B cell (primary cell): ENCODE results near the gene SDHAF2. TPM values are rescaled to one million over a fixed set of nuclear protein-coding genes. Genes with fewer than 3 reads are reported as not detected.
A peak's percentile ranks its signal among the peaks of the same experiment; 100 is the strongest.
"Not testable (repeated sequence)": the region's sequence is repeated elsewhere in the genome, so short reads cannot be mapped to it uniquely, and the experiment has no call there.

ENCODE experiments used
- ATAC-seq: fragments of 200-7000 bp; cut with Tn5 transposase; one replicate; pipeline ENCODE4 v1.10.0; 2021; ENCODE audit warnings: low read depth, mild to moderate bottlenecking, moderate number of reproducible peaks, moderate library complexity
- CTCF ChIA-PET: fragments of 350-600 bp; sonication (Branson Sonifier 250); formaldehyde crosslinking; loops from one replicate; lab custom pipeline; 2021; ENCODE audit warnings: antibody characterized with exemption, inconsistent platforms; lab: Charles Lee
- POLR2A ChIA-PET: fragments of 350-600 bp; sonication (Branson Sonifier 250); formaldehyde crosslinking; loops from one replicate; lab custom pipeline; 2021; ENCODE audit warnings: antibody characterized with exemption; lab: Charles Lee
- DNase-seq: peaks from one replicate; pipeline ENCODE4 v3.0.0; 2013
- H2AFZ ChIP-seq: 2 replicates; pipeline ENCODE4 v1.6.1; 2012; ENCODE audit warnings: mild to moderate bottlenecking, low read depth, low read length; ENCODE audit not compliant: insufficient read depth, poor library complexity, severe bottlenecking
- H3K27ac ChIP-seq, 2 donors: 1 replicate in 1 of 2; 2 replicates in 1 of 2; pipeline ENCODE4 v1.5.1; 2012 to 2013; ENCODE audit warnings: low read length in 2 of 2, mild to moderate bottlenecking in 2 of 2, moderate library complexity in 1 of 2
- H3K27me3 ChIP-seq, 4 experiments: fragments of 200-600 bp in 1 of 4; sonication (generic) in 1 of 4; replicated peaks in 1 of 4; 1 replicate in 2 of 4; 2 replicates in 2 of 4; pipeline versions ENCODE4 v1.6.1 to v1.7.0; 2013 to 2016; ENCODE audit warnings: low read length in 3 of 4, mild to moderate bottlenecking in 2 of 4, mixed read lengths in 1 of 4, moderate library complexity in 1 of 4; ENCODE audit not compliant: insufficient read depth in 4 of 4, control insufficient read depth in 3 of 4; ENCODE audit errors: control extremely low read depth in 1 of 4
- H3K36me3 ChIP-seq, 2 experiments: replicated peaks in 1 of 2; 1 replicate in 1 of 2; 2 replicates in 1 of 2; pipeline versions ENCODE4 v1.6.1 to v1.7.1; 2013; ENCODE audit warnings: low read length in 1 of 2; ENCODE audit not compliant: insufficient read depth in 2 of 2, control insufficient read depth in 1 of 2; ENCODE audit errors: control extremely low read depth in 1 of 2, extremely low read depth in 1 of 2
- H3K4me1 ChIP-seq, 2 donors: fragments of 200-600 bp in 1 of 2; sonication (generic) in 1 of 2; 1 replicate in 1 of 2; 2 replicates in 1 of 2; pipeline versions ENCODE4 v1.5.1 to v1.6.1; 2013 to 2017; ENCODE audit warnings: low read length in 2 of 2; ENCODE audit not compliant: control insufficient read depth in 2 of 2, insufficient read depth in 2 of 2
- H3K4me2 ChIP-seq: replicated peaks from 2 replicates; pipeline ENCODE3; 2012; ENCODE audit warnings: mild to moderate bottlenecking, low read depth, low read length; ENCODE audit not compliant: poor library complexity, severe bottlenecking
- H3K4me3 ChIP-seq, 5 experiments: fragments of 200-600 bp in 1 of 5; sonication (generic) in 1 of 5; 1 replicate in 3 of 5; 2 replicates in 2 of 5; pipeline versions ENCODE4 v1.5.1 to v1.7.0; 2011 to 2016; ENCODE audit warnings: low read length in 4 of 5, mild to moderate bottlenecking in 4 of 5, low read depth in 2 of 5, control low read depth in 1 of 5, moderate library complexity in 1 of 5; ENCODE audit not compliant: insufficient read depth in 1 of 5; ENCODE audit errors: control extremely low read depth in 1 of 5, extremely low read depth in 1 of 5
- H3K79me2 ChIP-seq: fragments of 200-600 bp; sonication (generic); one replicate; pipeline ENCODE4 v1.6.0; 2016; ENCODE audit warnings: low read length; ENCODE audit not compliant: control insufficient read depth, insufficient read depth
- H3K9ac ChIP-seq: fragments of 200-600 bp; sonication (generic); 2 replicates; pipeline ENCODE4 v1.6.1; 2017; ENCODE audit warnings: mild to moderate bottlenecking, low read length, moderate library complexity
- H3K9me3 ChIP-seq, 3 donors: one replicate each; pipeline versions ENCODE4 v1.6.1 to v1.7.1; 2013; ENCODE audit warnings: low read length in 2 of 3; ENCODE audit not compliant: control insufficient read depth in 2 of 3, insufficient read depth in 1 of 3; ENCODE audit errors: control extremely low read depth in 1 of 3
- H4K20me1 ChIP-seq: 2 replicates; pipeline ENCODE4 v1.6.0; 2012; ENCODE audit warnings: mild to moderate bottlenecking, low read length; ENCODE audit not compliant: insufficient read depth, control insufficient read depth, poor library complexity, severe bottlenecking
- H3K27ac Mint-ChIP-seq: one replicate; pipeline ENCODE4 v1.8.0; 2021; ENCODE audit warnings: mixed read lengths
- H3K27me3 Mint-ChIP-seq: one replicate; pipeline ENCODE4 v1.8.0; 2021; ENCODE audit warnings: mixed read lengths
- H3K4me1 Mint-ChIP-seq: one replicate; pipeline ENCODE4 v1.8.0; 2021; ENCODE audit warnings: mixed read lengths
- H3K4me3 Mint-ChIP-seq: one replicate; pipeline ENCODE4 v1.8.0; 2021; ENCODE audit warnings: mixed read lengths
- H3K9me3 Mint-ChIP-seq: one replicate; pipeline ENCODE4 v1.8.0; 2022; ENCODE audit warnings: mixed read lengths; ENCODE audit not compliant: insufficient read depth
- EZH2 ChIP-seq: IDR thresholded peaks from 2 replicates; pipeline ENCODE4 v1.6.1; 2012; ENCODE audit warnings: borderline replicate concordance, low read depth, mild to moderate bottlenecking, moderate library complexity, low read length; ENCODE audit not compliant: insufficient read depth, poor library complexity, severe bottlenecking
- WGBS: methylation state at CpG from one replicate; pipeline ENCODE4 v1.1.5; 2013; ENCODE audit warnings: missing lambda C conversion rate; ENCODE audit not compliant: insufficient coverage; 5-methylcytosine and 5-hydroxymethylcytosine counted together
- intact Hi-C: fragments of 100-400 bp; cut with micrococcal nuclease; formaldehyde crosslinking; loops from one replicate; pipeline ENCODE4 v1.10.0; 2022
- polyA plus RNA-seq: library from polyadenylated mRNA; depleted of rRNA; stranded (reverse); fragments of >200 nt; gene quantifications from 2 replicates; pipeline ENCODE4 v1.2.3, GENCODE V29; 2012
- total RNA-seq, 2 donors: library from RNA; stranded (reverse); fragments of 120-200 nt in 1 of 2; gene quantifications; 1 replicate in 1 of 2; 2 replicates in 1 of 2; pipeline versions ENCODE4 v1.2.3 to v1.2.4, GENCODE V29; 2013 to 2022
- TF ChIP-seq, protein P1 (sequence below): fragments of 200-600 bp; IDR thresholded peaks from one replicate; pipeline ENCODE4 v1.8.0; 2022; ENCODE audit warnings: antibody characterized with exemption, mild to moderate bottlenecking

Gene SDHAF2
- total and polyA plus RNA-seq, 2 donors (not counting 1 experiment from before 2014, with no cell fraction given) = 48.9 to 60.8 TPM

DNA sequence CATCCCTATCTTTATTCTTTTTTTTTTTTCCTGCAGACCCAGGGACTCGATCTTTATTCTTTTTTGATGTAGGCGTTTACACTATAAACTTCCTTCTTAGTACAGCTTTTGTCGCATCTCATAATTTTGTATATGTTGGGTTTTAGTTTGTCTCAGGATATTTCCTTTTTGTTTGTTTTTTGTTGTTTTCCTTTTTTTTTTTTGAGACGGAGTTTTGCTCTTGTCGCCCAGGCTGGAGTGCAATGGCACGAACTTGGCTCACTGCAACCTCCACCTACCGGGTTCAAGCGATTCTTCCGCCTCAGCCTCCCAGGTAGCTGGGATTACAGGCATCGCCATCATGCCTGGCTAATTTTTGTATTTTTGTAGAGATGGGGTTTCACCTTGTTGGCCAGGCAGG lies 915 bp downstream of the SDHAF2 start:
- Histone ChIP-seq H3K79me2 (peaks cover 90% of the 10 kb centered on the region), H4K20me1 (peaks cover 42% of the 10 kb centered on the region), H3K9ac (peak overlapping the region; percentile 100), H3K27ac (peak overlapping the region; percentile 97 to 100), H3K4me1 (peaks cover 23 to 28% of the 10 kb centered on the region in 2 donors), H2AFZ (peak overlapping the region; percentile 75), H3K4me3 (peak overlapping the region in 4 of 5 experiments; percentile 77 to 96 (median 92)), H3K36me3 (peaks cover 3 to 39% of the 10 kb centered on the region in 2 experiments), H3K4me2 (peak overlapping the region; percentile 76)
- not testable (repeated sequence) for ATAC-seq, H3K9me3 ChIP-seq, H3K9me3 Mint-ChIP-seq, DNase-seq, H3K27me3 Mint-ChIP-seq, H3K27me3 ChIP-seq
- intact Hi-C loops = loop anchor here (1.0 to 10.0 kb wide), 4 partner anchors 69 to 266 kb away; partner anchors contain the start of genes DDB1, SYT7, TKFC and TMEM138
- CTCF ChIA-PET = interaction anchor here (0.6 kb wide), 1 partner anchor 55 kb away, joined by 4 read pairs; no protein-coding TSS in a partner anchor
- Mint-ChIP-seq H3K27ac (peak overlapping the region; percentile 100), H3K4me1 (peaks cover 54% of the 10 kb centered on the region), H3K4me3 (peak overlapping the region; percentile 100)
- POLR2A ChIA-PET = interaction anchor here (0.6 kb wide), 1 partner anchor 932 kb away, joined by 3 read pairs; no protein-coding TSS in a partner anchor
- 93% methylated on average over 5 of the region's 10 CpGs for WGBS

DNA sequence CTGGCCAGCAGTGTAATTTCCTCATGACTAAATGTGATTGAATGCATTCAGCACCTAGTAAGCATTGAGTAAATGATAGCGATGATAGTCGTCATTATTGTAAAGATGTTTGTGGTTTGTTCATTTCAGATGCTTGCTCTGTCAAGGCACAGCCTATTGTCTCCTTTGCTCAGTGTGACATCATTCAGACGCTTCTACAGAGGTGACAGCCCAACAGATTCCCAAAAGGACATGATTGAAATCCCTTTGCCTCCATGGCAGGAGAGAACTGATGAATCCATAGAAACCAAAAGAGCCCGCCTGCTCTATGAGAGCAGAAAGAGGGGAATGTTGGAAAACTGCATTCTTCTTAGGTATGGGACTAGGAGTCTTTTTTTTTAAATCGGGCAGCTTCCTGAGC lies 7.6 kb downstream of the SDHAF2 start:
- Mint-ChIP-seq H3K4me1 (peaks cover 23% of the 10 kb centered on the region), H3K27me3 (no peaks in the 10 kb centered on the region), H3K27ac (no peak overlapping the region), H3K9me3 (no peaks in the 10 kb centered on the region), H3K4me3 (no peak overlapping the region)
- intact Hi-C loops = loop anchor here (10.0 kb wide), 1 partner anchor 273 kb away; the partner anchor contains the start of gene VPS37C
- no peak overlapping the region for H3K4me2 ChIP-seq
- ChIA-PET CTCF (interaction anchor here (4.6 kb wide), 1 partner anchor 10 kb away, joined by 48 read pairs; no protein-coding TSS in a partner anchor), POLR2A (no interaction called here)
- peaks cover 2 to 65% of the 10 kb centered on the region in 2 experiments for H3K36me3 ChIP-seq
- 100% methylated on average over 1 of the region's 5 CpGs for WGBS
- DNase-seq (no peak), ATAC-seq (no peak)
- peaks cover 67% of the 10 kb centered on the region for H4K20me1 ChIP-seq
- no peaks in the 10 kb centered on the region for H3K9me3 ChIP-seq
- H2AFZ ChIP-seq = no peak overlapping the region
- H3K27ac ChIP-seq = no peak overlapping the region
- peaks cover 8 to 9% of the 10 kb centered on the region in 2 donors for H3K4me1 ChIP-seq
- H3K9ac ChIP-seq = no peak overlapping the region
- H3K79me2 ChIP-seq = peaks cover 95% of the 10 kb centered on the region
- H3K4me3 ChIP-seq = no peak overlapping the region
- no peaks in the 10 kb centered on the region for H3K27me3 ChIP-seq
- TF ChIP-seq, protein P1, sequence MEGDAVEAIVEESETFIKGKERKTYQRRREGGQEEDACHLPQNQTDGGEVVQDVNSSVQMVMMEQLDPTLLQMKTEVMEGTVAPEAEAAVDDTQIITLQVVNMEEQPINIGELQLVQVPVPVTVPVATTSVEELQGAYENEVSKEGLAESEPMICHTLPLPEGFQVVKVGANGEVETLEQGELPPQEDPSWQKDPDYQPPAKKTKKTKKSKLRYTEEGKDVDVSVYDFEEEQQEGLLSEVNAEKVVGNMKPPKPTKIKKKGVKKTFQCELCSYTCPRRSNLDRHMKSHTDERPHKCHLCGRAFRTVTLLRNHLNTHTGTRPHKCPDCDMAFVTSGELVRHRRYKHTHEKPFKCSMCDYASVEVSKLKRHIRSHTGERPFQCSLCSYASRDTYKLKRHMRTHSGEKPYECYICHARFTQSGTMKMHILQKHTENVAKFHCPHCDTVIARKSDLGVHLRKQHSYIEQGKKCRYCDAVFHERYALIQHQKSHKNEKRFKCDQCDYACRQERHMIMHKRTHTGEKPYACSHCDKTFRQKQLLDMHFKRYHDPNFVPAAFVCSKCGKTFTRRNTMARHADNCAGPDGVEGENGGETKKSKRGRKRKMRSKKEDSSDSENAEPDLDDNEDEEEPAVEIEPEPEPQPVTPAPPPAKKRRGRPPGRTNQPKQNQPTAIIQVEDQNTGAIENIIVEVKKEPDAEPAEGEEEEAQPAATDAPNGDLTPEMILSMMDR = no peak
- no peak for TF ChIP-seq EZH2
